H9 (cell line): ENCODE data around the gene SLC35F3. TPM values are rescaled to one million over a fixed set of nuclear protein-coding genes. Genes with fewer than 3 reads are reported as not detected.

Experiments used
- DNase-seq: peaks from one replicate; pipeline ENCODE4 v3.0.0-alpha.2; 2017
- H2AFZ ChIP-seq: one replicate; pipeline ENCODE4 v1.6.1; 2013; ENCODE audit warnings: mild to moderate bottlenecking, low read length, control low read depth, moderate library complexity
- H2AK5ac ChIP-seq: 2 replicates; pipeline ENCODE4 v1.6.1; 2013; ENCODE audit warnings: low read length, control low read depth, mixed read lengths; ENCODE audit not compliant: insufficient read length
- H2BK120ac ChIP-seq: one replicate; pipeline ENCODE4 v1.6.1; 2013; ENCODE audit warnings: low read depth, mild to moderate bottlenecking, low read length, control low read depth, inconsistent platforms; ENCODE audit not compliant: poor library complexity, severe bottlenecking
- H2BK12ac ChIP-seq: 2 replicates; pipeline ENCODE4 v1.6.1; 2013; ENCODE audit warnings: low read length, control low read depth, mixed read lengths, low read depth; ENCODE audit not compliant: insufficient read length
- H2BK15ac ChIP-seq: 2 replicates; pipeline ENCODE4 v1.6.1; 2013; ENCODE audit warnings: low read depth, low read length, control low read depth
- H2BK20ac ChIP-seq: one replicate; pipeline ENCODE4 v1.6.1; 2013; ENCODE audit warnings: low read depth, mild to moderate bottlenecking, low read length, control low read depth, inconsistent platforms; ENCODE audit not compliant: poor library complexity, severe bottlenecking
- H2BK5ac ChIP-seq: 2 replicates; pipeline ENCODE4 v1.6.1; 2013; ENCODE audit warnings: low read length, control low read depth, mixed read lengths; ENCODE audit not compliant: insufficient read length
- H3K14ac ChIP-seq: 2 replicates; pipeline ENCODE4 v1.6.1; 2013; ENCODE audit warnings: low read length, control low read depth; ENCODE audit not compliant: insufficient read depth
- H3K18ac ChIP-seq: 2 replicates; pipeline ENCODE4 v1.6.1; 2013; ENCODE audit warnings: low read depth, mild to moderate bottlenecking, mixed read lengths, low read length, control low read depth; ENCODE audit not compliant: insufficient read length
- H3K23ac ChIP-seq: 2 replicates; pipeline ENCODE4 v1.6.1; 2013; ENCODE audit warnings: low read length, control low read depth, mixed read lengths, low read depth; ENCODE audit not compliant: insufficient read length
- H3K23me2 ChIP-seq: 2 replicates; pipeline ENCODE4 v1.6.1; 2013; ENCODE audit warnings: low read depth, mild to moderate bottlenecking, mixed read lengths, low read length, control low read depth; ENCODE audit not compliant: insufficient read length, poor library complexity, severe bottlenecking
- H3K27ac ChIP-seq: 2 replicates; pipeline ENCODE4 v1.5.1; 2013; ENCODE audit warnings: low read length, control low read depth, mixed read lengths, low read depth; ENCODE audit not compliant: insufficient read length
- H3K27me3 ChIP-seq: 2 replicates; pipeline ENCODE4 v1.6.1; 2013; ENCODE audit warnings: low read length, control low read depth, inconsistent platforms; ENCODE audit not compliant: insufficient read depth
- H3K4ac ChIP-seq: 2 replicates; pipeline ENCODE4 v1.6.1; 2013; ENCODE audit warnings: low read depth, mild to moderate bottlenecking, control low read depth, inconsistent platforms, low read length, moderate library complexity
- H3K4me1 ChIP-seq: 2 replicates; pipeline ENCODE4 v1.6.1; 2013; ENCODE audit warnings: low read length, control low read depth, inconsistent platforms; ENCODE audit not compliant: insufficient read depth
- H3K4me2 ChIP-seq: 2 replicates; pipeline ENCODE4 v1.6.1; 2013; ENCODE audit warnings: low read length, control low read depth, mixed read lengths; ENCODE audit not compliant: insufficient read length, insufficient read depth
- H3K56ac ChIP-seq: 2 replicates; pipeline ENCODE4 v1.6.1; 2013; ENCODE audit warnings: low read depth, mild to moderate bottlenecking, mixed read lengths, low read length, control low read depth; ENCODE audit not compliant: insufficient read length
- H3K79me1 ChIP-seq: 2 replicates; pipeline ENCODE4 v1.6.1; 2013; ENCODE audit warnings: low read depth, mild to moderate bottlenecking, moderate library complexity, low read length, control low read depth, inconsistent platforms; ENCODE audit not compliant: insufficient read depth, poor library complexity, severe bottlenecking
- H3K79me2 ChIP-seq: 2 replicates; pipeline ENCODE4 v1.6.1; 2013; ENCODE audit warnings: low read length, control low read depth, inconsistent platforms; ENCODE audit not compliant: insufficient read depth
- H3K9ac ChIP-seq: 2 replicates; pipeline ENCODE4 v1.6.1; 2013; ENCODE audit warnings: low read length, control low read depth, mixed read lengths; ENCODE audit not compliant: insufficient read length; ENCODE audit errors: extremely low read depth
- H3K9me3 ChIP-seq: one replicate; pipeline ENCODE4 v1.6.1; 2013; ENCODE audit warnings: low read depth, low read length, inconsistent platforms; ENCODE audit not compliant: control insufficient read depth
- H3T11ph ChIP-seq: one replicate; pipeline ENCODE4 v1.6.1; 2013; ENCODE audit warnings: mild to moderate bottlenecking, low read length, control low read depth, inconsistent platforms
- H4K20me1 ChIP-seq: one replicate; pipeline ENCODE4 v1.6.1; 2013; ENCODE audit not compliant: control insufficient read depth, insufficient read length, insufficient read depth
- H4K5ac ChIP-seq: 2 replicates; pipeline ENCODE4 v1.6.1; 2013; ENCODE audit warnings: low read depth, mild to moderate bottlenecking, mixed read lengths, low read length, control low read depth; ENCODE audit not compliant: insufficient read length
- H4K8ac ChIP-seq: replicated peaks from 2 replicates; pipeline ENCODE4 v1.6.1; 2013; ENCODE audit warnings: low read length, control low read depth, mixed read lengths, low read depth; ENCODE audit not compliant: insufficient read length
- H4K91ac ChIP-seq: 2 replicates; pipeline ENCODE4 v1.6.1; 2013; ENCODE audit warnings: low read depth, mild to moderate bottlenecking, moderate library complexity, mixed read lengths, low read length, control low read depth; ENCODE audit not compliant: insufficient read length
- H3K27ac Mint-ChIP-seq, 3 experiments: 2 replicates in 2 of 3; 3 replicates in 1 of 3; pipeline ENCODE4 v1.8.0; 2020 to 2021; ENCODE audit warnings: mixed read lengths in 3 of 3, mild to moderate bottlenecking in 1 of 3, moderate library complexity in 1 of 3
- H3K27me3 Mint-ChIP-seq: 2 replicates; pipeline ENCODE4 v1.8.0; 2021; ENCODE audit warnings: low read depth, mild to moderate bottlenecking, moderate library complexity, mixed read lengths
- H3K36me3 Mint-ChIP-seq, 3 experiments: 2 replicates in 2 of 3; 3 replicates in 1 of 3; pipeline ENCODE4 v1.8.0; 2020 to 2021; ENCODE audit warnings: low read depth in 3 of 3, mixed read lengths in 3 of 3; ENCODE audit not compliant: insufficient read depth in 1 of 3
- H3K4me1 Mint-ChIP-seq, 2 experiments: 2 replicates each; pipeline ENCODE4 v1.8.0; 2020; ENCODE audit warnings: mixed read lengths in 2 of 2
- H3K4me3 Mint-ChIP-seq, 2 experiments: 2 replicates in 1 of 2; 3 replicates in 1 of 2; pipeline ENCODE4 v1.8.0; 2020 to 2021; ENCODE audit warnings: mild to moderate bottlenecking in 2 of 2, mixed read lengths in 2 of 2, moderate library complexity in 1 of 2
- H3K9me3 Mint-ChIP-seq, 2 experiments: 2 replicates in 1 of 2; 3 replicates in 1 of 2; pipeline ENCODE4 v1.8.0; 2020; ENCODE audit warnings: mild to moderate bottlenecking in 2 of 2, mixed read lengths in 2 of 2, moderate library complexity in 1 of 2
- WGBS: extraction: QIAGEN DNeasy Blood & Tissue Kit; methylation state at CpG from one replicate; pipeline ENCODE4 v1.1.7; 2013; ENCODE audit warnings: missing lambda C conversion rate, low lambda C conversion rate, mixed read lengths; ENCODE audit not compliant: insufficient read length; ENCODE audit errors: extremely low coverage; 5-methylcytosine and 5-hydroxymethylcytosine counted together
- total RNA-seq: library from RNA; stranded (reverse); gene quantifications from 2 replicates; pipeline ENCODE4 v1.2.1, GENCODE V29; 2021
- TF ChIP-seq, protein P1 (sequence below): fragments of 200-600 bp; sonication (generic); conservative IDR thresholded peaks from 3 replicates; pipeline ENCODE4 v1.8.0; 2021; ENCODE audit warnings: antibody characterized with exemption, mild to moderate bottlenecking

Gene SLC35F3
- total RNA-seq, 1 experiment from 2014 or later = 0.81 TPM

DNA sequence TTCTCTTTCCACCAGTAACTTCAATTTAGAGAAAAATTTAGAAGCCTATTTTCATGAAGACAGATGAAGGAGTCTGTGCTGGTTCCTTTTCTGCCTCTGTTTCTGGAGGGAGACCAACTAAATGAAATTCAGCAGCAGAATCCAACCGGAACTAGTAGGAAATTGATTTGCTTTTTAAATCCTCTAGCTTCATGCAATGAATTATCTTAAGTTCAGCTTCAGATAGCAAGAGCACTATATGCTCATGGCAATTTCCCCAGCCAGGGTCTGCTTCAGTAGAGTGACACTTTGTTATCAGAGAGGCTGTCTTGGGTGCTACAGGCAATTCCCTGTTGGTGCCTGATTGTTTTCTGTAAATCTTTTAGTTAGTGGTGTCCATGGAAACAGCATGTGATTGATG, 189.7 kb downstream of the SLC35F3 start:
- no peak overlapping the region for H3K9ac ChIP-seq
- Mint-ChIP-seq H3K27ac (no peak overlapping the region), H3K4me1 (peaks cover 0 to 4% of the 10 kb centered on the region in 2 experiments; a peak in 1 of 4 replicates), H3K9me3 (no peaks in the 10 kb centered on the region), H3K4me3 (no peak overlapping the region), H3K27me3 (0 out of 2 replicates have a peak, but pooled peaks cover 2% of the 10 kb centered on the region), H3K36me3 (no peaks in the 10 kb centered on the region)
- H2BK120ac ChIP-seq = no peak overlapping the region
- no peak overlapping the region for H3K18ac ChIP-seq
- H3K9me3 ChIP-seq = no peaks in the 10 kb centered on the region
- WGBS = no CpG with 5 or more reads among the region's 1 CpG
- H3T11ph ChIP-seq = no peak overlapping the region
- H2AK5ac ChIP-seq = no peak overlapping the region
- H2BK20ac ChIP-seq = no peak overlapping the region
- no peak overlapping the region for H4K91ac ChIP-seq
- H3K4ac ChIP-seq = no peak overlapping the region
- H4K8ac ChIP-seq = no peak overlapping the region
- no peak overlapping the region for H3K27ac ChIP-seq
- H2BK15ac ChIP-seq = no peak overlapping the region
- no peak overlapping the region for H2BK5ac ChIP-seq
- no peak overlapping the region for H4K5ac ChIP-seq
- no peak overlapping the region for H3K56ac ChIP-seq
- no peak overlapping the region for H3K4me2 ChIP-seq
- no peak overlapping the region for H2BK12ac ChIP-seq
- no peaks in the 10 kb centered on the region for H4K20me1 ChIP-seq
- H3K79me1 ChIP-seq = no peaks in the 10 kb centered on the region
- no peaks in the 10 kb centered on the region for H3K79me2 ChIP-seq
- no peak overlapping the region for H3K14ac ChIP-seq
- TF ChIP-seq, protein P1, sequence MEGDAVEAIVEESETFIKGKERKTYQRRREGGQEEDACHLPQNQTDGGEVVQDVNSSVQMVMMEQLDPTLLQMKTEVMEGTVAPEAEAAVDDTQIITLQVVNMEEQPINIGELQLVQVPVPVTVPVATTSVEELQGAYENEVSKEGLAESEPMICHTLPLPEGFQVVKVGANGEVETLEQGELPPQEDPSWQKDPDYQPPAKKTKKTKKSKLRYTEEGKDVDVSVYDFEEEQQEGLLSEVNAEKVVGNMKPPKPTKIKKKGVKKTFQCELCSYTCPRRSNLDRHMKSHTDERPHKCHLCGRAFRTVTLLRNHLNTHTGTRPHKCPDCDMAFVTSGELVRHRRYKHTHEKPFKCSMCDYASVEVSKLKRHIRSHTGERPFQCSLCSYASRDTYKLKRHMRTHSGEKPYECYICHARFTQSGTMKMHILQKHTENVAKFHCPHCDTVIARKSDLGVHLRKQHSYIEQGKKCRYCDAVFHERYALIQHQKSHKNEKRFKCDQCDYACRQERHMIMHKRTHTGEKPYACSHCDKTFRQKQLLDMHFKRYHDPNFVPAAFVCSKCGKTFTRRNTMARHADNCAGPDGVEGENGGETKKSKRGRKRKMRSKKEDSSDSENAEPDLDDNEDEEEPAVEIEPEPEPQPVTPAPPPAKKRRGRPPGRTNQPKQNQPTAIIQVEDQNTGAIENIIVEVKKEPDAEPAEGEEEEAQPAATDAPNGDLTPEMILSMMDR = no peak
- H3K27me3 ChIP-seq = no peaks in the 10 kb centered on the region
- H3K4me1 ChIP-seq = no peaks in the 10 kb centered on the region
- DNase-seq = no peak
- H3K23me2 ChIP-seq = no peaks in the 10 kb centered on the region
- no peak overlapping the region for H2AFZ ChIP-seq
- no peak overlapping the region for H3K23ac ChIP-seq
